GM10266 (cell line): ENCODE measurements around the gene INPP4A.

Source experiments
- DNase-seq: peaks from one replicate; pipeline ENCODE4 v3.0.0; 2012; ENCODE audit errors: extremely low spot score
- TF ChIP-seq, protein P1 (sequence below): IDR thresholded peaks from 2 replicates; pipeline ENCODE4 v1.5.1; 2012; ENCODE audit warnings: mild to moderate bottlenecking, low read depth; ENCODE audit not compliant: control insufficient read depth, insufficient read depth; ENCODE audit errors: missing control alignments

Gene INPP4A

DNA sequence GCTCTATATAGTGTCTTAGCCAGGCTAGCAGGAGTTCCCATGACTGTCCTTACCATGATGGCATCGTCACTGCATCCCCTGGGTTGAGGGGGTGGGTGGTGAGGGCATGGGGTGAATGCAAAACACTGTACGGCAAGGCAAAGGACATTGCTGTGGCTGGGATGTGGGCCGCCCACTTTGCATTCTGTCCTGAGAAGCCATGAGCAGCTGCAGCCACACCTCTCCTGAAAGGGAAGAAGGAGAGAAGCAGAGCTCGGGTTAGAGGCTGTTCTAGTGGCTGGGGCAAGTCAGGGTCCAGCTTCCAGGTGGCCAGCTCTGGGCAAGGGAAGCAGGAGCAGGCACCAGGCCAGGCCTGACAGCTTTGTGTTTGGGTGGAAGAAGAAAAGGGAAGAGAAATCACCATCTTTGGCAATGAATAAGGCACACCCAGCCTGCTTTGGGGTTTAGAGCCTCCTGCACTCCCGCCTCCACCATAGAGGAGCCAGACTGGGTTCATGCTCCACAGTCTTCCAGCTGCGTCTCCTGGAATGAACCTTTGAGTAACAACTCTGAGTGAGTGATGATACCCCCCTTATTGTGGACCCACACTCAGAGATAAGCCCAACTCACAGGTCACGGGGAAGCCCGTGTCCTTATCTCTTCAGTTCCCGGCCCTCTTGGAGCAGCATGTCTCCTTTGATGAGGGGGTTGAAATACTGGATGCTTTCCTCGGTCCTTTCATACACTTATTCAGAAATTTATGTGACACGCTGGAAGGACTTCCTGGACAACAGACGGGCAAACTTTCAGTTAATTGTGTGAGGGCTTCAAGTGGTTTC lies 63.4 kb downstream of the INPP4A start:
- TF ChIP-seq, protein P1, sequence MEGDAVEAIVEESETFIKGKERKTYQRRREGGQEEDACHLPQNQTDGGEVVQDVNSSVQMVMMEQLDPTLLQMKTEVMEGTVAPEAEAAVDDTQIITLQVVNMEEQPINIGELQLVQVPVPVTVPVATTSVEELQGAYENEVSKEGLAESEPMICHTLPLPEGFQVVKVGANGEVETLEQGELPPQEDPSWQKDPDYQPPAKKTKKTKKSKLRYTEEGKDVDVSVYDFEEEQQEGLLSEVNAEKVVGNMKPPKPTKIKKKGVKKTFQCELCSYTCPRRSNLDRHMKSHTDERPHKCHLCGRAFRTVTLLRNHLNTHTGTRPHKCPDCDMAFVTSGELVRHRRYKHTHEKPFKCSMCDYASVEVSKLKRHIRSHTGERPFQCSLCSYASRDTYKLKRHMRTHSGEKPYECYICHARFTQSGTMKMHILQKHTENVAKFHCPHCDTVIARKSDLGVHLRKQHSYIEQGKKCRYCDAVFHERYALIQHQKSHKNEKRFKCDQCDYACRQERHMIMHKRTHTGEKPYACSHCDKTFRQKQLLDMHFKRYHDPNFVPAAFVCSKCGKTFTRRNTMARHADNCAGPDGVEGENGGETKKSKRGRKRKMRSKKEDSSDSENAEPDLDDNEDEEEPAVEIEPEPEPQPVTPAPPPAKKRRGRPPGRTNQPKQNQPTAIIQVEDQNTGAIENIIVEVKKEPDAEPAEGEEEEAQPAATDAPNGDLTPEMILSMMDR: no peak
- no peak for DNase-seq

DNA sequence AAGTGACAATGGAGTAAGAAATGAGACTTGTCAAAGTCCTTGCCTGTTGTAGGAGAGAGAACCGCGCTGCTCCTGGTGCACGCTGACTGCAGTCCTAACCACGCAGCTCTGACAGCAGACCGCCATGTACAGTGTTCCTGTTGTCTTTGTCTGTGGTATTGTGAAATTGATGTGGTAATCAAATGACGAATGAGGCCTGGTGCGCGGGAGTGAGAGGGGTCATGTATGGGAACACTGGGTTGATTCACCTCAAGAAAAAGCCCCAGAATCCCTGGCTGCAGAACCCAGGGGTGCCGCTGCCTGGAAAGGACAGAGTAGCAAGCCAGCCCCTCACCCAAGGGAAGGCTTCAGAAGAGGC lies 64.0 kb downstream of the INPP4A start:
- no peak for DNase-seq
- TF ChIP-seq, protein P1: no peak

DNA sequence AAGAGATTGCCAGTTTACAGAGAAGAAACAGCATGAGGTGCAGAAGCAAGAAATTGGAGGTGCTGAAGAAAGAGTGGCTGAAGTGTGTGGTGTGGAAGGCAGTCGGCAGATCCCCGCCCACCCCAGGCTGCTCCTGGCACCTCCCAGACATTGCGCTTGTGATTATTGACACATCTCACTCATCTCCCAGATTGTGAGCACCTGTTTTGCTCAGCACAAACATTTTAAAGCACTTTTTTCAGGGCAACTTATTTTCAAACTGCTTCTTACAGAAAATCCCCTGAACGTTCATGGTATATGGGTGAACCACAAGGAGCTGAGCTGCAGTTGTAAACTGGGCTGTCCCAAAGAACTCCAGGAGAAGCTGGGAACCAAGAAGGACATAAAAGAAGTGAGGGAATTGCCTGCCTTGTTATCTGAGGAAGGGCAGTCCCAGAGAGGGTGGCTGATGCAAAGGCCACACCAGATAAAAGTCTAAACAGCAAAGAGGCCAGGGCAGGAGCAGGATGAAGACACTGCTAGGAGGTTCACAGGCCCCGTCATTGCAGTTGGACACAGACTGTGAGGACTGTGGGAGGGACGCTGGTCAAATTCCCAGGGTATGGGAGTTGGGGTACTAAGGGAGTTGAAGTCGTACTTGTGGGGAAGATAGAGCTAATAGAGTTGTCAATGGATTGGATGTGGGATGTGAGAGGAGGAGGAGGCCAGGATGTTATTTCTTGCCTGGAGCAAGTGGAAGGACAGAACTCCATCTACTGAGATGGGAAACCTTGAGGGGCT lies 65.1 kb downstream of the INPP4A start:
- TF ChIP-seq, protein P1: no peak
- no peak for DNase-seq

DNA sequence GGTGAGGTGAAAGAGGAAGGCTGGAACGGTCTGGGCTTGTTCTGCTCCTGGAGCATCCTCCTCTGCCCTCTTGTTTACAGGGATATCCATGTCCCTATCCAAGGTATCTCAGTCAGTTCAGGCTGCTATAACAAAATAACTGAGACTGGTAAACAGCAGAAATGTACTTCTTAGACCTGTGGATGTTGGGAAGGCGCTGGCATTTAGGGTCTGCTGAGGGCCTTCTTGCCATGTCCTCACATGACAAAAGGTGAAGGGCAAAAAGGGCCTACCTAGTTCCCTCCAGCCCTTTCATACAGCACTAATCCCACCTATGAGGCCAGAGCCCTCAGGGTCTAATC lies 65.6 kb downstream of the INPP4A start:
- no peak for DNase-seq
- TF ChIP-seq, protein P1: no peak

DNA sequence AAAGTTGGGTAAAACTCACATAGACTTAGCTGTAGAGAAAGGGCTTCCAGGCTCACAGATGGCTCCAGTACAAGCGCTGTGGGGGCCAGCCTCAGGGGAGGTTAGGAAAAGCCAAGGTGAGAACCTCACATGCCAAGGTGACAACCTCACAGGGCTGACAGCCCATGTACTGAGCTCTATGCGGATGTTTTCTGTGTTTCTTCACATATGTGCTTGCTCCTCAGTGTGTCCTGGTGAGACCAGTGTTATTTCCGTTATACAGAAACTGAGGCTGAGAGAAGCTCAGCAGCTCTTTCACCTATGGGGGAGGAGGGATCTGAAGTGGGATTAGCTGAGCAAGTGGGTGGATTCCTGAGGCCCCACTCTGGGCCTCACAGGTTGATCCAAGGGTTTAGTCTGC lies 67.3 kb downstream of the INPP4A start:
- no peak for DNase-seq
- TF ChIP-seq, protein P1: no peak

DNA sequence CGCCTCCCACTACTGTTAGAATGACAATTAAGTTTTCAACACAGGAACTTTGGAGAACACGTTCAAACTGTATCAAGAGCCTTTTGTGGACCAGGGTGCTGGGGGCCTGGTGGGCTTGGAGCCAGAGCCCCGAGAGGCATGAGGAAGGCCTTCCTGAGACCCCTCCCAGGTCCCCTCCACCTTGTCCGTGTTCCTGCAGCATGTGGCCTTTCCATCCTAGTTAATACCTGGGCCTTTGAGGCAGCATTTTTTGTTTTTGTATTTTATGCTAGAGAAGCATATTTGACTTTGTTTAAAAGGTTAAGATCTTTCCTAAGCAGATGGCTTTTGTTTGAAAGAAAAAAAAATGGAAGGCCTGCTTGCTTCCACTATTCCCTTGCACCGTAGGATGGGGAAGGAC lies 68.0 kb downstream of the INPP4A start:
- no peak for DNase-seq
- TF ChIP-seq, protein P1: no peak

DNA sequence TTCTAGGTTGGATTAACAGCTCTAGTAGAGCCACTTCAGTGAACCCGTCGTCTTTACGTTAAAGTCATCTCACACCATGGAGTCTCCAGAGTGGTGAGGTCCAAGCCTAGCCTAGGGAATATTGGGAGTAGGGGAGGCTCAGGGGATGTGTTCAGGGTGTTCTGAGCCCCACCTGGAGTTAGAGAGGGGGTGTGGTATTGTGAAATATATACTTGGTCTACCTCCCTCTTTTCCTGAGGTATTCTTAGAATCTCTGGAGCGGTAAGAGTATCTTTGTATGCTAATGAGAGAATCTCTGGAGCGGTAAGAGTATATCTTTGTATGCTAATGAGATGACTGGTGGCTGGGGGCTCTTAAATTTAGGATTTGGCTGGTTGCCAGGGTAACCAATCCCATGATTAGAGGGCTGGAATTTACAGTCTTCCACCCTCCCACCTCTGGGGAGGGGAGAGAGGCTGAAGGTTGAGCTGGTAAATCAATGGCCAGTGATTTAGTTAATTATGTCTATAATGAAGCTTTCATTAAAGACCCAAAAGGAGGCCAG lies 69.5 kb downstream of the INPP4A start:
- TF ChIP-seq, protein P1: no peak
- no peak for DNase-seq
